ENCODE measurements around the gene ATP1B1. TPM values are rescaled to one million over a fixed set of nuclear protein-coding genes. Genes with fewer than 3 reads are reported as not detected.

Gene ATP1B1
- total RNA-seq, 1 experiment from 2014 or later = 118 TPM

GRCh38 chr1:169141356-169141755 lies 34.9 kb downstream of the ATP1B1 start:
- POLR2A ChIA-PET = no interaction called here
- in situ Hi-C loops (cut with HindIII; ENCODE audit: low pct_unique_long_range_greater_than_20kb, low sequenced_read_pairs) = no loop called here
- DNase-seq (ENCODE audit: low read depth, low spot score) = no peak

GRCh38 chr1:169142129-169142528 lies 35.6 kb downstream of the ATP1B1 start:
- Histone ChIP-seq H3K36me3 (ENCODE audit: control insufficient read depth, insufficient read depth, low read length) (no peaks in the 10 kb centered on the region), H3K27me3 (ENCODE audit: control insufficient read depth, insufficient read depth, low read length) (no peaks in the 10 kb centered on the region), H3K4me3 (ENCODE audit: low read depth in 2 of 2, low read length in 2 of 2) (no peak overlapping the region), H3K9me3 (ENCODE audit: control insufficient read depth, insufficient read depth, low read depth, low read length) (no peaks in the 10 kb centered on the region), H3K4me1 (ENCODE audit: control insufficient read depth, insufficient read depth, low read length) (no peaks in the 10 kb centered on the region), H3K27ac (ENCODE audit: low read length) (no peak overlapping the region)
- BruUV-seq (replicated peaks) = no TSS peak
- no peak for ATAC-seq
- TF ChIP-seq TCF7L2 (IDR thresholded peaks at IDR 0.05; ENCODE audit: low read depth, low read length) (no peak), CTCF (IDR thresholded peaks at IDR 0.05) (no peak)
- ChIA-PET POLR2A (interaction anchor here (0.7 kb wide), 1 partner anchor 7 kb away, joined by 5 read pairs; no protein-coding TSS in a partner anchor), CTCF (no interaction called here)
- DNase-seq (ENCODE audit: low read depth, low spot score) = no peak
- intact Hi-C loops (cut with micrococcal nuclease; ENCODE audit: unreplicated experiment) = no loop called here
- in situ Hi-C loops (cut with HindIII; ENCODE audit: low pct_unique_long_range_greater_than_20kb, low sequenced_read_pairs) = no loop called here

More at GRCh38 chr1:169141356-169141755, 34.9 kb downstream of the ATP1B1 start:
- Histone ChIP-seq H3K27me3 (ENCODE audit: control insufficient read depth, insufficient read depth, low read length) (no peaks in the 10 kb centered on the region), H3K27ac (ENCODE audit: low read length) (no peak overlapping the region), H3K4me1 (ENCODE audit: control insufficient read depth, insufficient read depth, low read length) (no peaks in the 10 kb centered on the region), H3K36me3 (ENCODE audit: control insufficient read depth, insufficient read depth, low read length) (no peaks in the 10 kb centered on the region), H3K4me3 (ENCODE audit: low read depth in 2 of 2, low read length in 2 of 2) (no peak overlapping the region), H3K9me3 (ENCODE audit: control insufficient read depth, insufficient read depth, low read depth, low read length) (no peaks in the 10 kb centered on the region)
- no TSS peak for BruUV-seq (replicated peaks)
- intact Hi-C loops (cut with micrococcal nuclease; ENCODE audit: unreplicated experiment) = no loop called here
- no peak for ATAC-seq
- TF ChIP-seq TCF7L2 (IDR thresholded peaks at IDR 0.05; ENCODE audit: low read depth, low read length) = no peak
- TF ChIP-seq POLR2AphosphoS5 (IDR thresholded peaks at IDR 0.05; ENCODE audit: low read depth, low read length) = no peak
- CTCF ChIA-PET = no interaction called here

GRCh38 chr1:169143346-169143745 lies 36.9 kb downstream of the ATP1B1 start:
- H3K9me3 ChIP-seq (ENCODE audit: control insufficient read depth, insufficient read depth, low read depth, low read length) = no peaks in the 10 kb centered on the region
- in situ Hi-C loops (cut with HindIII; ENCODE audit: low pct_unique_long_range_greater_than_20kb, low sequenced_read_pairs) (no loop called here), intact Hi-C loops (cut with micrococcal nuclease; ENCODE audit: unreplicated experiment) (no loop called here)
- no peak for DNase-seq (ENCODE audit: low read depth, low spot score)
- H3K27ac ChIP-seq (ENCODE audit: low read length) = no peak overlapping the region
- ChIA-PET POLR2A (no interaction called here), CTCF (no interaction called here)
- H3K4me3 ChIP-seq (ENCODE audit: low read depth in 2 of 2, low read length in 2 of 2) = no peak overlapping the region
- no peaks in the 10 kb centered on the region for H3K36me3 ChIP-seq (ENCODE audit: control insufficient read depth, insufficient read depth, low read length)
- H3K4me1 ChIP-seq (ENCODE audit: control insufficient read depth, insufficient read depth, low read length) = no peaks in the 10 kb centered on the region
- TF ChIP-seq REST (IDR thresholded peaks at IDR 0.05; ENCODE audit: insufficient read depth in 1 of 2, low read depth in 2 of 2, low read length in 1 of 2) (no peak), POLR2AphosphoS5 (IDR thresholded peaks at IDR 0.05; ENCODE audit: low read depth, low read length) (no peak), TCF7L2 (IDR thresholded peaks at IDR 0.05; ENCODE audit: low read depth, low read length) (no peak), SIN3A (IDR thresholded peaks at IDR 0.05; ENCODE audit: borderline replicate concordance, insufficient read depth, low read depth, low read length) (no peak), CTCF (IDR thresholded peaks at IDR 0.05) (no peak)
- BruUV-seq (replicated peaks) = no TSS peak
- H3K27me3 ChIP-seq (ENCODE audit: control insufficient read depth, insufficient read depth, low read length) = no peaks in the 10 kb centered on the region
- no peak for ATAC-seq
